ENCODE data around the gene AKAP8L. TPM values are rescaled to one million over a fixed set of nuclear protein-coding genes. Genes with fewer than 3 reads are reported as not detected.

Gene AKAP8L
- total and polyA plus RNA-seq, 2 donors from 2014 or later = 44.3 to 122 TPM

DNA sequence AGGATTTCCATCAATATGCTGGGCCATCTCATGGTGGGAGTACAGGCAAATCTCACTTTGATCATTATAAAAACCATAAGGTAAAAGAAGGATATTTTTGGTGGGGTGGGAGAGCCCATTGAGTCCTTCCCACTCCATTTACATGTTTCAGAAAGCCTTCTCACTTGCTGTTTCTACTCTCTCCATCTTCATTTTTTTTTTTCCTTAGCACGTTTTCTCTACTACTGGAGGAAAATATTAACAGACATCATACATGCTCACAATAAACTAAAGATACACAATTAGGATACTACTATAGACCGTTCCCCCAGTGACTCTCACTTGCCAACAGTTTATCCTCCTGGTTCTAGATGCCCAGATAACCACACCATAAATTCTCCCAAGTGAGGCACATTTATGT is 37.4 kb downstream of the AKAP8L start:
- H3K36me3 ChIP-seq (ENCODE audit: control insufficient read depth in 2 of 3, insufficient read depth in 3 of 3, low read length in 3 of 3) = peaks cover 0 to 3% (median 2%) of the 10 kb centered on the region in 3 donors
- TF ChIP-seq, protein P1, sequence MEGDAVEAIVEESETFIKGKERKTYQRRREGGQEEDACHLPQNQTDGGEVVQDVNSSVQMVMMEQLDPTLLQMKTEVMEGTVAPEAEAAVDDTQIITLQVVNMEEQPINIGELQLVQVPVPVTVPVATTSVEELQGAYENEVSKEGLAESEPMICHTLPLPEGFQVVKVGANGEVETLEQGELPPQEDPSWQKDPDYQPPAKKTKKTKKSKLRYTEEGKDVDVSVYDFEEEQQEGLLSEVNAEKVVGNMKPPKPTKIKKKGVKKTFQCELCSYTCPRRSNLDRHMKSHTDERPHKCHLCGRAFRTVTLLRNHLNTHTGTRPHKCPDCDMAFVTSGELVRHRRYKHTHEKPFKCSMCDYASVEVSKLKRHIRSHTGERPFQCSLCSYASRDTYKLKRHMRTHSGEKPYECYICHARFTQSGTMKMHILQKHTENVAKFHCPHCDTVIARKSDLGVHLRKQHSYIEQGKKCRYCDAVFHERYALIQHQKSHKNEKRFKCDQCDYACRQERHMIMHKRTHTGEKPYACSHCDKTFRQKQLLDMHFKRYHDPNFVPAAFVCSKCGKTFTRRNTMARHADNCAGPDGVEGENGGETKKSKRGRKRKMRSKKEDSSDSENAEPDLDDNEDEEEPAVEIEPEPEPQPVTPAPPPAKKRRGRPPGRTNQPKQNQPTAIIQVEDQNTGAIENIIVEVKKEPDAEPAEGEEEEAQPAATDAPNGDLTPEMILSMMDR (IDR thresholded peaks at IDR 0.05; ENCODE audit: borderline replicate concordance, extremely low read depth, insufficient read depth) = no peak
- no peak overlapping the region for H3K27ac ChIP-seq (ENCODE audit: low read depth in 2 of 2, low read length in 2 of 2)
- FAIRE-seq = no peak
- intact Hi-C loops (cut with DNase I) = no loop called here
- no peaks in the 10 kb centered on the region for H3K27me3 ChIP-seq (ENCODE audit: control insufficient read depth, insufficient read depth, low read length)
- no peak overlapping the region for H3K9ac ChIP-seq (ENCODE audit: low read length in 3 of 3)
- H3K4me1 ChIP-seq (ENCODE audit: control insufficient read depth in 2 of 3, insufficient read depth in 2 of 3, low read depth in 1 of 3, low read length in 3 of 3) = peaks cover 0 to 21% (median 7%) of the 10 kb centered on the region in 3 donors
- no peaks in the 10 kb centered on the region for H3K9me3 ChIP-seq (ENCODE audit: control insufficient read depth in 2 of 3, insufficient read depth in 1 of 3, low read length in 3 of 3)
- no peak for DNase-seq
- no peak overlapping the region for H3K4me3 ChIP-seq (ENCODE audit: low read length in 3 of 3)

DNA sequence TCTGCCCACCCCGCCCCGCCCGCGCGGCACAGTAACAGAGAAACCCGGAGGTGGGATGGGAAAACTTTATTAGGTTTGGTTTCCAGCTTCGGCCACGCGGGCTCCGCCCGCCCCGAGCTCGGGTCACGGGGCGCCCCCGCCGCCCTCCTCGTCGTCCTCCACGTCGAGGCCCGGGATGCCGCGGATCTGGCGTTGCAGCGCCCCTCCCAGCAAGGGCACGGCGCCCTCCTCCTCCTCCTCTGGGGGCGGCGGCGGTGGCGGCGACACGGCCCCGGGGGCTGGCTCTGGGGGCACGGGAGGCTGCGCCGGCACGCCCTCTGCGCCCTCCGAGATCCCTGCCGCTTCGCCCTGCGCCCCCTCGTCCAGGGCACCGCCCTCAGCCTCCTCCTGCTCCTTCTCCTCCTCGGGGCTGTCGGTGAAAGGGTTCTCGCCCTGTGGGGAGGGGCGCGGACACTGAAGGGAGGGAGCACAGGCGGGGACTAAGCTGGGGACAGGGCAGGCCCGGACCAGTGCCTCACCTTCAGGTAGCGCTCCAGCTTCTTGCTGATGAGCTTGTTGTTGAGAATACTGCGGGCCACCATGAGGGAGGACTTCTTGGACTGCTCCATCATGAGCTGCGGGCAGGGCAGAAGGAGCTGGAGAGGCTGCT is 38.7 kb downstream of the AKAP8L start:
- FAIRE-seq (no peak), DNase-seq (peak in 4 of 5 donors; percentile 70 to 91 (median 80))
- intact Hi-C loops (cut with DNase I) = no loop called here
- Histone ChIP-seq H3K9ac (ENCODE audit: low read length in 3 of 3) (peak overlapping the region in 1 of 3 donors; percentile 46), H3K4me1 (ENCODE audit: control insufficient read depth in 2 of 3, insufficient read depth in 2 of 3, low read depth in 1 of 3, low read length in 3 of 3) (peaks cover 0 to 27% (median 17%) of the 10 kb centered on the region in 3 donors), H3K9me3 (ENCODE audit: control insufficient read depth in 2 of 3, insufficient read depth in 1 of 3, low read length in 3 of 3) (no peaks in the 10 kb centered on the region), H3K4me3 (ENCODE audit: low read length in 3 of 3) (peak overlapping the region; percentile 8 to 64 (median 41)), H3K27me3 (ENCODE audit: control insufficient read depth, insufficient read depth, low read length) (no peaks in the 10 kb centered on the region), H3K36me3 (ENCODE audit: control insufficient read depth in 2 of 3, insufficient read depth in 3 of 3, low read length in 3 of 3) (no peaks in the 10 kb centered on the region), H3K27ac (ENCODE audit: low read depth in 2 of 2, low read length in 2 of 2) (peak overlapping the region; percentile 71 to 76)
- TF ChIP-seq, protein P1 (IDR thresholded peaks at IDR 0.05; ENCODE audit: borderline replicate concordance, extremely low read depth, insufficient read depth) = no peak

DNA sequence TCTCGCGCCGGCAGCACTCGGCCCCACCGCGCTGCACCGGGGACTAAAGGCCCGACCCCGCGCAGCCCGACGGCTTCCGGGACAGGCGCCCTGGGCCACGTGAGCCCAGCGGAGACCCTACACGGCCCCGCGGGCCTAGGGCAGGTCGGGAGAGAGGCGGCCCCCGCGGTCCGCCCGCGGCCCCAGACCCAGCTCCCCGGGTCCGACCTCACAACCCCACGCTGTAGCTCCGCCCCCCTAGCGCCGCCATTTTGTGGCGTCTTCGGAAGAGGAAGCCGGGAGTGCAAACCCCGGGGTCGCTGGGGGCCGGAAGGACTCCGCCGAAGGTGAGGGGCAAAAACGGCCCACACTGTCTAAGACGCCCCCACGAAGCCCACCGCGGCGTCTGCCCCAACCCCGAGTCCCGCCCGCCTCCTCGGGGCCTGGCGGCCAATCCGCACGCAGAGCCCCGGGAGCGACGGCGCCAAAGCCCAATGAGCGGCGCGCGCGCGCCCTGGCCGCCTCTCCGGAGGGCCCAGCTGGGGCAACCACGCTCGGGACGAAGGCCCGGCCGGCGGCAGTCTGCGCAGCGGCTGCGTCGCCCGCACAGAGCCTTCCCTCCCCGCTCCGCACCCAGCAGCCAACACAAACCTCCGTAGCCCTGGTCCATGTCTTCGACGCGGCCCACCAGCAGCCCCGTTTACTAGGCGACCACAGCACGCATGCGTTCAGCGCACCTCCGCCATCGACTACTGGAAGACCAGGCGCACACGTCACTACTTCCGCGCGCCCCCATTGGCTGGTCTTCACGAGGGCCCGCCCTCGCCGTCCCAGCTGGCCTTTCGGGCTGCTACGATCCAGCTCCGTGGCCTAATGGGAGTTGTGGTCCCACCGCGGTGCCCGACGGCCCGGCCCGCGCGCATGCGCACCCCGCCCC is 39.4 kb downstream of the AKAP8L start, which contains the start of gene AKAP8:
Gene AKAP8 (minus strand): TSS at position 705 of the 916 bp plus-strand sequence. CDS start 56 bp downstream, at position 649.
- no peaks in the 10 kb centered on the region for H3K27me3 ChIP-seq (ENCODE audit: control insufficient read depth, insufficient read depth, low read length)
- DNase-seq (peak; percentile 99 to 100 (median 100)), FAIRE-seq (no peak)
- H3K4me1 ChIP-seq (ENCODE audit: control insufficient read depth in 2 of 3, insufficient read depth in 2 of 3, low read depth in 1 of 3, low read length in 3 of 3) = peaks cover 0 to 35% (median 25%) of the 10 kb centered on the region in 3 donors
- no peaks in the 10 kb centered on the region for H3K9me3 ChIP-seq (ENCODE audit: control insufficient read depth in 2 of 3, insufficient read depth in 1 of 3, low read length in 3 of 3)
- peak within 1 kb of the TSS; percentile 98 for H3K27ac ChIP-seq (ENCODE audit: low read depth in 2 of 2, low read length in 2 of 2)
- peak within 1 kb of the TSS; percentile 73 to 98 (median 96) for H3K9ac ChIP-seq (ENCODE audit: low read length in 3 of 3)
- intact Hi-C loops (cut with DNase I) = no loop called here
- no peaks in the 10 kb centered on the region for H3K36me3 ChIP-seq (ENCODE audit: control insufficient read depth in 2 of 3, insufficient read depth in 3 of 3, low read length in 3 of 3)
- TF ChIP-seq, protein P1 (IDR thresholded peaks at IDR 0.05; ENCODE audit: borderline replicate concordance, extremely low read depth, insufficient read depth) = no peak
- H3K4me3 ChIP-seq (ENCODE audit: low read length in 3 of 3) = peak within 1 kb of the TSS; percentile 78 to 99 (median 99)
